K562 (cell line): ENCODE results near the gene DESI2. TPM values are rescaled to one million over a fixed set of nuclear protein-coding genes. Genes with fewer than 3 reads are reported as not detected.
A peak's percentile ranks its signal among the peaks of the same experiment; 100 is the strongest.

ENCODE experiments used
- ATAC-seq: fragments of 200-7000 bp; cut with Tn5 transposase; 3 replicates; pipeline ENCODE4 v1.9.1; 2020; ENCODE audit warnings: moderate library complexity
- BruUV-seq: library from RNA; stranded (reverse); fragments of 400-500 nt; replicated peaks from 2 replicates; lab custom pipeline; 2021; lab: Mats Ljungman, UMichigan
- CTCF ChIA-PET: fragments of 300-600 bp; formaldehyde crosslinking; extraction: SDS; loops from one replicate; lab custom pipeline; 2021; ENCODE audit warnings: low intra/inter-chr PET ratio; lab: Yijun Ruan, JAX
- POLR2A ChIA-PET: fragments of 300-600, 350-650 bp; sonication (Branson Sonifier 250); formaldehyde crosslinking; extraction: SDS; loops from one replicate; lab custom pipeline; 2021; ENCODE audit warnings: antibody characterized with exemption, inconsistent platforms; lab: Yijun Ruan, JAX
- DNase-seq, 4 experiments: peaks; one replicate each; pipeline versions ENCODE4 v3.0.0 to v3.0.0-alpha.2; 2011 to 2018; ENCODE audit warnings: low spot score in 3 of 4, mixed read lengths in 3 of 4; ENCODE audit errors: extremely low read depth in 1 of 4
- FAIRE-seq: peaks from 2 replicates; lab custom pipeline; 2011; peaks lifted over from hg19 to GRCh38; lab: Jason Lieb, UNC
- H2AFZ ChIP-seq: 2 replicates; pipeline ENCODE4 v1.6.0; 2011; ENCODE audit warnings: low read depth, low read length, control low read depth, inconsistent platforms
- H3K27ac ChIP-seq: fragments of 200-600 bp; 3 replicates; pipeline ENCODE4 v1.8.0; 2011; ENCODE audit warnings: low read depth, mild to moderate bottlenecking, control low read depth, inconsistent platforms, low read length, moderate library complexity, mixed read lengths; ENCODE audit errors: extremely low read depth
- H3K27me3 ChIP-seq, 2 experiments: fragments of 300-600 bp in 1 of 2; 2 replicates in 1 of 2; 3 replicates in 1 of 2; pipeline versions ENCODE4 v1.6.0 to v1.8.0; 2011; ENCODE audit warnings: inconsistent platforms in 2 of 2, low read length in 2 of 2, mild to moderate bottlenecking in 1 of 2, mixed read lengths in 1 of 2, moderate library complexity in 1 of 2; ENCODE audit not compliant: control insufficient read depth in 2 of 2, insufficient read depth in 2 of 2
- H3K36me3 ChIP-seq: fragments of 300-600 bp; 3 replicates; pipeline ENCODE4 v1.8.0; 2011; ENCODE audit warnings: mild to moderate bottlenecking, low read length, inconsistent platforms; ENCODE audit not compliant: control insufficient read depth, insufficient read depth
- H3K4me1 ChIP-seq, 2 experiments: fragments of 200-600 bp in 1 of 2; replicated peaks in 1 of 2; 2 replicates in 1 of 2; 3 replicates in 1 of 2; pipeline versions ENCODE4 v1.5.1 to v1.8.0; 2011; ENCODE audit warnings: inconsistent platforms in 2 of 2, low read length in 2 of 2, mild to moderate bottlenecking in 1 of 2, mixed read lengths in 1 of 2, moderate library complexity in 1 of 2; ENCODE audit not compliant: control insufficient read depth in 2 of 2, insufficient read depth in 2 of 2
- H3K4me2 ChIP-seq: 2 replicates; pipeline ENCODE4 v1.6.1; 2011; ENCODE audit warnings: low read length, control low read depth, inconsistent platforms, mixed read lengths; ENCODE audit not compliant: insufficient read depth
- H3K4me3 ChIP-seq: fragments of 200-600 bp; sonication (generic), shearing (Covaris generic); 2 replicates; pipeline ENCODE4 v1.5.1; 2016; ENCODE audit warnings: control low read depth, inconsistent platforms
- H3K79me2 ChIP-seq: fragments of 200-600 bp; 3 replicates; pipeline ENCODE4 v1.8.0; 2011; ENCODE audit warnings: low read length, inconsistent platforms; ENCODE audit not compliant: control insufficient read depth, insufficient read depth
- H3K9ac ChIP-seq, 2 experiments: 2 replicates each; pipeline versions ENCODE4 v1.6.0 to v1.6.1; 2011; ENCODE audit warnings: low read depth in 2 of 2, low read length in 2 of 2, control low read depth in 1 of 2, inconsistent platforms in 1 of 2, mild to moderate bottlenecking in 1 of 2, mixed read lengths in 1 of 2; ENCODE audit not compliant: insufficient read depth in 1 of 2
- H3K9me1 ChIP-seq: one replicate; pipeline ENCODE4 v1.6.0; 2011; ENCODE audit warnings: inconsistent platforms, mild to moderate bottlenecking, low read length, moderate library complexity; ENCODE audit not compliant: control insufficient read depth, insufficient read depth
- H3K9me3 ChIP-seq: replicated peaks from 2 replicates; pipeline ENCODE4 v1.5.1; 2011; ENCODE audit warnings: low read depth, low read length, inconsistent platforms; ENCODE audit not compliant: control insufficient read depth, insufficient read depth
- H4K20me1 ChIP-seq: replicated peaks from 2 replicates; pipeline ENCODE4 v1.6.1; 2011; ENCODE audit warnings: low read length, inconsistent platforms, mixed read lengths; ENCODE audit not compliant: control insufficient read depth, insufficient read depth
- ARID3A ChIP-seq: IDR thresholded peaks from 2 replicates; pipeline ENCODE4 v1.6.1; 2012; ENCODE audit warnings: low read depth, low read length, improper control_type of control experiment, borderline replicate concordance
- ARID4B ChIP-seq: sonication (generic); formaldehyde crosslinking; IDR thresholded peaks from 2 replicates; pipeline ENCODE4 v1.8.0; 2022; ENCODE audit warnings: mild to moderate bottlenecking, missing genetic modification reagents
- BRCA1 ChIP-seq, 2 experiments: fragments of 450-650 bp in 1 of 2; sonication (generic) in 1 of 2; formaldehyde crosslinking in 1 of 2; IDR thresholded peaks; 2 replicates each; pipeline versions ENCODE4 v1.5.0 to v1.6.1; 2017 to 2020; ENCODE audit warnings: mild to moderate bottlenecking in 1 of 2, missing genetic modification reagents in 1 of 2
- ELF2 ChIP-seq: fragments of 250-450 bp; sonication (Bioruptor Pico); IDR thresholded peaks from 2 replicates; pipeline ENCODE4 v1.5.0; 2021; ENCODE audit warnings: mild to moderate bottlenecking
- MCM5 ChIP-seq: fragments of 450-650 bp; IDR thresholded peaks from 2 replicates; pipeline ENCODE4 v1.6.1; 2016; ENCODE audit warnings: low read depth
- MCM7 ChIP-seq, 2 experiments: fragments of 450-650 bp; IDR thresholded peaks; 2 replicates each; pipeline ENCODE4 v1.6.1; 2016 to 2018
- MEF2A ChIP-seq: IDR thresholded peaks from 2 replicates; pipeline ENCODE4 v1.6.1; 2011; ENCODE audit warnings: low read depth, mild to moderate bottlenecking, low read length, moderate library complexity; ENCODE audit not compliant: control insufficient read depth
- MEF2D ChIP-seq: conservative IDR thresholded peaks from 2 replicates; pipeline ENCODE4 v1.6.1; 2016; ENCODE audit warnings: low read depth, missing genetic modification characterization, missing compliant biosample characterization
- RFX1 ChIP-seq: fragments of 450-650 bp; IDR thresholded peaks from 2 replicates; pipeline ENCODE4 v1.6.1; 2016; ENCODE audit warnings: mild to moderate bottlenecking, moderate library complexity
- SIN3B ChIP-seq: fragments of 450-650 bp; IDR thresholded peaks from 2 replicates; pipeline ENCODE4 v1.6.1; 2017; ENCODE audit warnings: low read depth, mild to moderate bottlenecking, moderate library complexity
- SRSF3 ChIP-seq: fragments of 200-400 bp; formaldehyde crosslinking; IDR thresholded peaks from 2 replicates; pipeline ENCODE4 v1.6.1; 2016; ENCODE audit warnings: mild to moderate bottlenecking, low read length, moderate library complexity; ENCODE audit not compliant: insufficient read depth
- ZBTB17 ChIP-seq: fragments of 450-650 bp; formaldehyde crosslinking; IDR thresholded peaks from 2 replicates; pipeline ENCODE4 v1.4.0; 2020; ENCODE audit warnings: mild to moderate bottlenecking
- ZNF644 ChIP-seq: fragments of 200-800 bp; sonication (Bioruptor generic); IDR thresholded peaks from 2 replicates; pipeline ENCODE4 v1.6.1; 2016; ENCODE audit warnings: low read depth, missing genetic modification characterization, missing compliant biosample characterization
- ZNF76 ChIP-seq: fragments of 250-450 bp; sonication (Bioruptor Pico); IDR thresholded peaks from 2 replicates; pipeline ENCODE4 v1.4.0; 2020; ENCODE audit warnings: mild to moderate bottlenecking, moderate library complexity, borderline replicate concordance
- ZNF830 ChIP-seq: fragments of 250-450 bp; sonication (Bioruptor Pico); IDR thresholded peaks from 2 replicates; pipeline ENCODE4 v1.5.0; 2021; ENCODE audit warnings: mild to moderate bottlenecking
- WGBS: fragments of 100-300 bp; shearing (Covaris generic); methylation state at CpG from one replicate; pipeline ENCODE4 v1.1.6; 2016; ENCODE audit warnings: low coverage, mixed read lengths; ENCODE audit not compliant: insufficient coverage; ENCODE audit errors: missing lambda C conversion rate; 5-methylcytosine and 5-hydroxymethylcytosine counted together
- in situ Hi-C: fragments of 300-500 bp; cut with MboI; formaldehyde crosslinking; loops from 4 replicates; pipeline ENCODE4 v1.15.0; 2018; ENCODE audit warnings: inconsistent platforms, mixed read lengths
- intact Hi-C: fragments of 100-400 bp; cut with micrococcal nuclease; formaldehyde crosslinking; loops from 2 replicates; pipeline ENCODE4 v1.14.2; 2022
- polyA plus RNA-seq, 8 experiments: library from polyadenylated mRNA; depleted of rRNA in 4 of 8; stranded (reverse) in 5 of 8; unstranded in 3 of 8; fragments of >200 nt; fragmentation: Nextera tagmentation in 2 of 8; fragmentation: Illumina TruSeq in 1 of 8; extraction: Ambion mirVana in 2 of 8; extraction: Trizol in 1 of 8; gene quantifications; 2 replicates each; pipeline versions ENCODE4 v1.2.1 to v1.2.3, GENCODE V29; 2011 to 2014; ENCODE audit warnings: inconsistent platforms in 1 of 8, missing spikeins in 1 of 8
- total RNA-seq, 7 experiments: library from RNA; depleted of rRNA in 6 of 7; stranded (reverse); fragments of >200 nt in 6 of 7; fragmentation: Illumina TruSeq in 2 of 7; extraction: Trizol in 2 of 7; gene quantifications; 2 replicates each; pipeline versions ENCODE4 v1.2.1 to v1.2.3, GENCODE V29; 2011 to 2021; ENCODE audit warnings: low replicate concordance in 1 of 7

The DESI2 gene
- total and polyA plus RNA-seq, 9 of the 15 experiments (the other 6 are each of a cell fraction or from before 2014, with no cell fraction given), result 17.4 to 59.4 (median 38.4) TPM

GRCh38 chr1:244705261-244706234 lies 52.6 kb downstream of the DESI2 start:
- Histone ChIP-seq H3K9me1 (no peaks in the 10 kb centered on the region), H3K4me1 (no peaks in the 10 kb centered on the region), H3K4me3 (no peak overlapping the region), H3K27me3 (no peaks in the 10 kb centered on the region), H4K20me1 (no peaks in the 10 kb centered on the region), H3K9me3 (no peaks in the 10 kb centered on the region), H3K4me2 (no peak overlapping the region), H3K9ac (no peak overlapping the region), H3K36me3 (peaks cover 22% of the 10 kb centered on the region; the same call in 1 of the 3 replicates), H3K79me2 (no peaks in the 10 kb centered on the region), H3K27ac (no peak overlapping the region), H2AFZ (no peak overlapping the region)
- no TSS peak for BruUV-seq
- in situ Hi-C loops (no loop called here), intact Hi-C loops (no loop called here)
- CTCF ChIA-PET, result no interaction called here
- ATAC-seq (peak; percentile 21; the same call in 1 of the 3 replicates), FAIRE-seq (no peak), DNase-seq (no peak)
- POLR2A ChIA-PET, result interaction anchor here (0.6 to 1.1 kb wide), 3 partner anchors 8 to 1874 kb away, joined by 3 read pairs; no protein-coding TSS in a partner anchor
- 86% methylated on average over 17 of the region's 17 CpGs for WGBS
- no peak for TF ChIP-seq ZNF830 (CRISPR knock-in tag)
- no peak for TF ChIP-seq ELF2
- TF ChIP-seq ARID3A, result no peak
- TF ChIP-seq ARID4B (CRISPR knock-in tag), result no peak
- no peak for TF ChIP-seq BRCA1 (IDR thresholded peaks at IDR 0.05)
- TF ChIP-seq BRCA1 (CRISPR knock-in tag; IDR thresholded peaks at IDR 0.05), result no peak
- TF ChIP-seq ZNF644 (tag), result no peak
- no peak for TF ChIP-seq MEF2D (tag)
- no peak for TF ChIP-seq MCM5
- no peak for TF ChIP-seq SIN3B
- TF ChIP-seq SRSF3, result no peak
- no peak for TF ChIP-seq MEF2A
- TF ChIP-seq ZBTB17 (CRISPR knock-in tag), result no peak
- TF ChIP-seq MCM7 (IDR thresholded peaks at IDR 0.05), result no peak
- TF ChIP-seq ZNF76 (CRISPR knock-in tag), result no peak
- TF ChIP-seq RFX1, result no peak
